ENCODE measurements around the gene CYP2W1.

- TF ChIP-seq POLR2A (IDR thresholded peaks at IDR 0.05) (no peak), CTCF (IDR thresholded peaks at IDR 0.05) (no peak)
These were observed 48.9 kb downstream of the CYP2W1 start for GRCh38 chr7:1031716-1032455.
